Left forelimb (tissue), 1 donor: ENCODE data around the gene SETX.
"Not testable (repeated sequence)": the region's sequence is repeated elsewhere in the genome, so short reads cannot be mapped to it uniquely, and the experiment has no call there.

Source experiments
- DNase-seq: peaks from one replicate; pipeline ENCODE4 v3.0.0-alpha.2; 2018; ENCODE audit warnings: low spot score

Gene SETX

GRCh38 chr9:132354637-132355355 lies at the start of gene SETX:
SETX (minus strand) TSS chr9:132354986; CDS start chr9:132349428, 5,558 bp downstream.
- peak; percentile 99 for DNase-seq

GRCh38 chr9:132404228-132404881 lies 49.6 kb upstream of the SETX start:
- DNase-seq: no peak

- DNase-seq: no peak
Measured at GRCh38 chr9:132401824-132402223, 47.0 kb upstream of the SETX start.

- DNase-seq: no peak
Measured at GRCh38 chr9:132395560-132395959, 40.8 kb upstream of the SETX start.

- DNase-seq: no peak
Measured at GRCh38 chr9:132391449-132391848, 36.7 kb upstream of the SETX start.

- DNase-seq: no peak
Measured at GRCh38 chr9:132390966-132391365, 36.2 kb upstream of the SETX start.

- DNase-seq: no peak
Measured at GRCh38 chr9:132387133-132387532, 32.3 kb upstream of the SETX start.

GRCh38 chr9:132384376-132384775 lies 29.6 kb upstream of the SETX start:
- DNase-seq: no peak

- no peak for DNase-seq
Measured at GRCh38 chr9:132383462-132383883, 28.7 kb upstream of the SETX start.

GRCh38 chr9:132381966-132382541 lies 27.3 kb upstream of the SETX start:
- DNase-seq: no peak

GRCh38 chr9:132378416-132378815 lies 23.6 kb upstream of the SETX start:
- DNase-seq: not testable (repeated sequence)

GRCh38 chr9:132377769-132378168 lies 23.0 kb upstream of the SETX start:
- DNase-seq: not testable (repeated sequence)

- DNase-seq: no peak
Measured at GRCh38 chr9:132372177-132373095, 17.6 kb upstream of the SETX start.

- DNase-seq: no peak
Measured at GRCh38 chr9:132370592-132370991, 15.8 kb upstream of the SETX start.

- no peak for DNase-seq
Measured at GRCh38 chr9:132369421-132369820, 14.6 kb upstream of the SETX start.

GRCh38 chr9:132367613-132368313 lies 13.0 kb upstream of the SETX start:
- no peak for DNase-seq

- no peak for DNase-seq
Measured at GRCh38 chr9:132366481-132366880, 11.7 kb upstream of the SETX start.

- no peak for DNase-seq
Measured at GRCh38 chr9:132365986-132366385, 11.2 kb upstream of the SETX start.

GRCh38 chr9:132364068-132364467 lies 9.3 kb upstream of the SETX start:
- no peak for DNase-seq

GRCh38 chr9:132357764-132358163 lies 3.0 kb upstream of the SETX start:
- no peak for DNase-seq

- DNase-seq: no peak
Measured at GRCh38 chr9:132356324-132356924, 1.6 kb upstream of the SETX start.
